ENCODE data around the gene MAP4K2.
"Not testable (repeated sequence)": the region's sequence is repeated elsewhere in the genome, so short reads cannot be mapped to it uniquely, and the experiment has no call there.

MAP4K2 gene

GRCh38 chr11:64803158-64803845 is at the start of gene MAP4K2:
Gene MAP4K2 (minus strand): TSS chr11:64803214. CDS start chr11:64803149, 65 bp downstream.
- Mint-ChIP-seq H3K36me3 (peaks cover 8% of the 10 kb centered on the region), H3K9me3 (no peaks in the 10 kb centered on the region), H3K4me3 (peak within 1 kb of the TSS; percentile 86), H3K4me1 (peaks cover 37% of the 10 kb centered on the region), H3K27ac (peak within 1 kb of the TSS; percentile 88), H3K27me3 (no peaks in the 10 kb centered on the region)

GRCh38 chr11:64851831-64852351 is 48.9 kb upstream of the MAP4K2 start:
- H3K27ac Mint-ChIP-seq: peak overlapping the region; percentile 36
- no peaks in the 10 kb centered on the region for H3K9me3 Mint-ChIP-seq
- H3K36me3 Mint-ChIP-seq: peaks cover 6% of the 10 kb centered on the region
- H3K4me3 Mint-ChIP-seq: peak overlapping the region; percentile 58
- H3K4me1 Mint-ChIP-seq: peaks cover 88% of the 10 kb centered on the region
- no peaks in the 10 kb centered on the region for H3K27me3 Mint-ChIP-seq

DNA sequence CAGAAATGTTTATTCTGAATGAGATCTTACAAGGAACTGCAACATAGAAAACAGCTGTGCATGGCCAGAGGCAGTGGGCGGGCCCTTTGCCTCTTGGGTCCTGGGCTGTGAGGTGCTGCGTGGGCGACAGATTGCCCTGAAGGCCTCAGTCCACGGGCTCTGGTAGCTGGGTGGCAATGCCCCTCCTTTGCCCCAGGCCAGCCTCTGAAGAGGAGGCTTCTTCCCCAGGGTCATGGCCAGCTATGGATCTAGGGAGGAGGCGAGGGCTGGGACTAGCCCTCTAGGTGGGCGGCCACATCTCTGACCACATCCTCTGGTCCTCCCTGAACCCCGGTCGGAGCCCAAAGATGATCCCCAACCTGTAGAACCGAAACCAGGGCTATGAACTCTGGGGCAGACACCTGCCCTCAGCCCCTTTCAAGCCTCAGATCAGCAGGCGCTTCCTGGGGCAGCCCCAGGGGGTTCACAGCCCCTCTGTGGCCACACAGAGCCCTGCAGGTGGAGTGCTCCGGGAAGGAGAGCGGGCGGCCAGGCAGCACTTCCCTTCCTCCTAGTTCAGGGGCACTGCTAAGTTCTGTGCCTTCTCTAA is 48.1 kb upstream of the MAP4K2 start:
- peak overlapping the region; percentile 58 for H3K4me3 Mint-ChIP-seq
- peaks cover 6% of the 10 kb centered on the region for H3K36me3 Mint-ChIP-seq
- H3K27me3 Mint-ChIP-seq: no peaks in the 10 kb centered on the region
- peaks cover 81% of the 10 kb centered on the region for H3K4me1 Mint-ChIP-seq
- peak overlapping the region; percentile 36 for H3K27ac Mint-ChIP-seq
- H3K9me3 Mint-ChIP-seq: no peaks in the 10 kb centered on the region

DNA sequence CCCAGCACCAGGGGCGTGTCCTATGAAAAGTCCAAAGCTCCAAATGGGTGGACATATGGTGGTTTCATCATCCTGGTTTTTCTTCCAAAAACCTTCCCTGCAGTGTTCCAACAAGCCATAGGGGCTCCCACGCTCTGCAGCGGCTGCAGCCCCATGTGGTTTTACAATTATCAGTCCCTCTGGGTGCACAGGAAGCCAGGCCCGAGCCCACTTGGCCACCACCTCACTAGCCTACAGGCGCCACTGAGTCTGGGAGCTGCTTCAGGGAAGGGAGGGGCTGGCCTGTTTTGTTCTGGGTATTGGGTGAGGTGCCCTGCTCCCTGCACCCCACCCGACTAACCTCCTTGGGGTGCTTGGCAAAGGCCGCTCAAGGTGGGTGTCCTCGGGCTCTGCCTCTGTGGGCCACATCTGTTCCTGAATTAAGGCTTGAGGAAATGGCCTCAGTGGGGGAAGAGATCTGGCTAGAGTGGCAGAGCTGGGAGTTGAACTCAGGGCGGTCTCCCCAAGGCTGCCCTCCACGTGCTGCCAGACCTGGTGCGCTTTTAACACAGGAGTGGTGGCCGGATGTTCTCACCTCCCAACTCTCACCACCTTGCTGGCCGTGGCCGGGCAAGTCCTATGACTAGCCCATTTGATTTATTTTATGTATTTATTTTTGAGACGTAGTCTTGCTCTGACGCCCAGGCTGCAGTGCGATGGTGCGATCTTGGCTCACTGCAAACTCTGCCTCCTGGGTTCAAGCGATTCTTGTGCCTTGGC is 46.8 kb upstream of the MAP4K2 start:
- peaks cover 74% of the 10 kb centered on the region for H3K4me1 Mint-ChIP-seq
- H3K9me3 Mint-ChIP-seq: no peaks in the 10 kb centered on the region
- H3K36me3 Mint-ChIP-seq: no peaks in the 10 kb centered on the region
- no peak overlapping the region for H3K27ac Mint-ChIP-seq
- no peaks in the 10 kb centered on the region for H3K27me3 Mint-ChIP-seq
- no peak overlapping the region for H3K4me3 Mint-ChIP-seq

DNA sequence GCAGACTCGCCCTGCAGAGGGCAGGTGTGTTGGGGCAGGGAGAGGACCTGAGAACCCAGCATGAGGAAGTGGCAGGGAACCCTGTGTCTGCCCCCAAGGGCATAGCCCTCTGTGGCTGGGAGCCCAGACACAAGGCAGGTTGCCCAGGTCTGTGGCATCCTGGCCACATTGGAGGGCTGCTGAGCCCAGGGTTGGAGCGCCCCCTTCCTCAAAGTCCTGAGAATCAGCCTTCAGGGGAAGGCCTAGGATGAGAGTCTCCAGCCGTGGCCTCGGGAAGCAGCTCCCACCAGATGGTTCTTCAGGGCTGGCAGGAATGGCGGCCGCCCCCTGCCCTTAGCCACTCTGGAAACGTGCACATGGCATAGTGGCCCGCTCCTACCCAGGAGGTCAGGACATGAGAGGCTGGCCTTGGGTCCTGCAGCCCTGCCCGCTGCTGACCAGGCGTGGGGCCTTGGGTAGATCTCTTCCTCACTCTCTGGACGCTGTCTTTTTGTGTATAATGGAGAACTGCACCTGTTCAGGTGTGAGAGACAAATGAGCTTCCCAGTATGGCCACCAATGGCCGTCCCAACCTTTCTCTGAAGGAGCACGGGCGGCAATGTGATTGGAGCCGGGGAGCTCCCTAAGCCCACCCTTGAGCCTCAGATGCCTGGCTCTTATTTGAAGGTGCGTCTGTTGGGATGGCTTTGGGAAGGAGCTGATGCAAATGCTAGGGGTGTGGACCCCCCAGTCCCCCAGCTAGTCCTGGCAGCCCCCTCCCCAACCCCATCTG is 46.0 kb upstream of the MAP4K2 start:
- no peaks in the 10 kb centered on the region for H3K27me3 Mint-ChIP-seq
- H3K4me1 Mint-ChIP-seq: peaks cover 69% of the 10 kb centered on the region
- no peaks in the 10 kb centered on the region for H3K36me3 Mint-ChIP-seq
- H3K27ac Mint-ChIP-seq: peak overlapping the region; percentile 5
- no peaks in the 10 kb centered on the region for H3K9me3 Mint-ChIP-seq
- H3K4me3 Mint-ChIP-seq: no peak overlapping the region

DNA sequence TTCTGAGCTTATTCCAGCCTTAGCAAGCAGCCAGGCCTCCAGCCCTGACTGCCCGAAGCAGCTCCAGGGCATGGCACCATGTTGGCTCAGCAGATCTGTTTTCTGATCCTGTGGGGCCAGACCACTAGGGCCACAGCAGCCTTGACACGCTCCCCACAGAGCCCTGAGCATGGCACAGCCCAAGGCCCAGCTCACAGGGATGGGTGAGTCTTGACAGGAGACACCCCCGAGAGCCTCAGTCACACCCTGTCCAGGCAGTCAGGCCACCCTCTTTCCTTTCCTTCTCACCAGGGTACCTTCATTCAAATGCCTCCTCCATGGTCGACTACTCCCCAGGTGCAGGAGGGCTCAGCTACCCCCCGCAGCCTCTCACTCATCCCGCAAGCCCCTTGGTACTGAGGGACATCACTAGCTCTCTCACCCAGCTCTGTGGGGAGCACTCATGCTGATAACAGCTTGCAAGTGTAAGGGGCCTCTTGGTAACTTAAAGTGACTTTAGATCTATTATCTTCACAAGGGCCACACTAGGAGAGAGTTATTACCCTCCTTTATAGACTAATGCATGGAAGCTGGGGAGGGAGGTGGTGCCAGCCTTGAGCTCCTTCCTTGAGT is 45.3 kb upstream of the MAP4K2 start:
- H3K4me3 Mint-ChIP-seq: no peak overlapping the region
- H3K4me1 Mint-ChIP-seq: peaks cover 68% of the 10 kb centered on the region
- no peaks in the 10 kb centered on the region for H3K27me3 Mint-ChIP-seq
- H3K9me3 Mint-ChIP-seq: no peaks in the 10 kb centered on the region
- H3K27ac Mint-ChIP-seq: peak overlapping the region; percentile 82
- no peaks in the 10 kb centered on the region for H3K36me3 Mint-ChIP-seq

GRCh38 chr11:64846998-64847666 is 44.1 kb upstream of the MAP4K2 start:
- H3K9me3 Mint-ChIP-seq: no peaks in the 10 kb centered on the region
- no peaks in the 10 kb centered on the region for H3K27me3 Mint-ChIP-seq
- peaks cover 61% of the 10 kb centered on the region for H3K4me1 Mint-ChIP-seq
- no peaks in the 10 kb centered on the region for H3K36me3 Mint-ChIP-seq
- peak overlapping the region; percentile 59 for H3K27ac Mint-ChIP-seq
- H3K4me3 Mint-ChIP-seq: no peak overlapping the region

- H3K36me3 Mint-ChIP-seq, H3K27ac Mint-ChIP-seq, H3K9me3 Mint-ChIP-seq, H3K27me3 Mint-ChIP-seq: not testable (repeated sequence)
- Mint-ChIP-seq H3K4me3 (peak overlapping the region; percentile 33), H3K4me1 (peaks cover 48% of the 10 kb centered on the region)
These were observed 42.7 kb upstream of the MAP4K2 start for GRCh38 chr11:64845776-64846129.

DNA sequence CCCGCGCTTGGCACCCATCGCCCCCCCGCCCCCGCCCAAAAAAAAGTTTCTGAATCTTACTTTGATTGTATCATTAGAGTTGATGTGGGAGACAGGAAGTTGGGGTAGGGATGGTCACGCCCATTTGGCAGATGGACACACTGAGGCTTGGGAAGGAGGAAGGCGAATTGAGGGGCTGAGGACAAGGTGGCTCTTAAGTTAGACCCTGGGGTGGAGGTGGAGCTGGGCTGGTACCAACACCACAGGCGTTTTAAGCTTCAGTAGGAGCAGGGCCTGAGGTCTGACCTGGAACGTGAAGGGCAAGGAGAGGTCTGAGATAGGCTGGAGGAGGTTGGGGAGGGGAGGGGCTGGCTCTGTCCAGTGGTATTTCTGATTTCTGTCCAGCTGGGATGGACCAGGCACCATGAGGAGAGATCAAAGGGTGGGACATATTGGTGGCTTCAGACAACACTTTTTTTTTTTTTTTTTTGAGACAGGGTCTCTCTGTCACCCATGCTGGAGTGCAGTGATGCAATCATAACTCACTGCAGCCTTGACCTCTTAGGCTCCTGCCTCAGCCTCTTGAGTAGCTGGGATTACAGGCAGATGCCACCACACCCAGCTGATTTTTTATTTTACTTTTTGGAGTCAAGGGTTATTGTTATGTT is 42.2 kb upstream of the MAP4K2 start:
- no peaks in the 10 kb centered on the region for H3K9me3 Mint-ChIP-seq
- peak overlapping the region; percentile 85 for H3K27ac Mint-ChIP-seq
- no peaks in the 10 kb centered on the region for H3K36me3 Mint-ChIP-seq
- no peaks in the 10 kb centered on the region for H3K27me3 Mint-ChIP-seq
- peak overlapping the region; percentile 59 for H3K4me3 Mint-ChIP-seq
- peaks cover 46% of the 10 kb centered on the region for H3K4me1 Mint-ChIP-seq

DNA sequence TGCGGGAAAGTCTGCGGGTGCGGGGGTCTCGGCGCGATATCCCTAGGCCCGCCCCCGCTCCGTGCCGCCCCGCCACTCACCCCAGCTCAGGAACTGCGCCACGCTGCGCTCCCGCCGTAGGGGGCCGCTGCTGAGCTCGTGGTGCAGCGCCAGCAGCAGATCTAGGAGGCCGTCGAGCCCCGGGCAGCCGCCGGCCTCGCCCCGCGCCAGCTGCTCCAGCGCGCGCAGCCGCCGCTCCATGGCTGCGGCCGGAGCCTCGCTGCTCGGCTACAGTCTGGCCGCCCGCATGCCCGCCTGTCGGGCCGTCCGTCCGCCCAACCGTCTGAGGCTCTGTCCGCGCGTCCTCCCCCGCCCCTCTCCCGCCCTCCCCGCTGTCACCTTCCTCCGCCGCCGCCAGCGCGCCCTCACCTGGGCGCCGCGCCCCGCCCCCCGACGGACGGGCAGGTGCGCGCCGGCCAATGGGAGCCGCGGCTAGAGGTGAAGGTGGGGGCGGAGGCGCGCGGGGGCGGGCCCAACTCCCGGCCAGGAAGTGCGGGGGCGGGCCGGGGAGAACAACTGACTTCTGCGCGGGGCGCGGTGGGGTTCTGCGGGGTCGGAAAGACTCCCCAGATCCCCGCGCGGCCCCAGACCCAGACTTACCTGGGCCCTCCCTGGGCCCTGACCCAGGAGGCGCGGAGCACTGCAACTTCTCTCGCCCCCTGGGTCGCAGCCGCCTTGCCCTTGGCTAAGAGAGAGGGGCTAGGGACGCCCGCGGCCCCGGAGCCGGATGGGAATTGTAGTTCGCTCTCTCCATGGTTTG is 41.5 kb upstream of the MAP4K2 start, which contains the start of gene CDC42BPG:
Gene CDC42BPG (minus strand): TSS at position 324 of the 799 bp plus-strand sequence. CDS start 84 bp downstream, at position 240.
- Mint-ChIP-seq H3K9me3 (no peaks in the 10 kb centered on the region), H3K36me3 (peaks cover under 1% of the 10 kb centered on the region), H3K27me3 (no peaks in the 10 kb centered on the region), H3K4me3 (peak within 1 kb of the TSS; percentile 77), H3K4me1 (peaks cover 41% of the 10 kb centered on the region), H3K27ac (peak within 1 kb of the TSS; percentile 91)

GRCh38 chr11:64843686-64844329 is 40.8 kb upstream of the MAP4K2 start:
- peaks cover 3% of the 10 kb centered on the region for H3K36me3 Mint-ChIP-seq
- no peaks in the 10 kb centered on the region for H3K9me3 Mint-ChIP-seq
- peaks cover 34% of the 10 kb centered on the region for H3K4me1 Mint-ChIP-seq
- peak overlapping the region; percentile 77 for H3K4me3 Mint-ChIP-seq
- peak overlapping the region; percentile 91 for H3K27ac Mint-ChIP-seq
- no peaks in the 10 kb centered on the region for H3K27me3 Mint-ChIP-seq

GRCh38 chr11:64842851-64843685 is 40.1 kb upstream of the MAP4K2 start:
- no peaks in the 10 kb centered on the region for H3K9me3 Mint-ChIP-seq
- H3K27ac Mint-ChIP-seq: no peak overlapping the region
- H3K4me1 Mint-ChIP-seq: peaks cover 27% of the 10 kb centered on the region
- no peaks in the 10 kb centered on the region for H3K27me3 Mint-ChIP-seq
- peaks cover 3% of the 10 kb centered on the region for H3K36me3 Mint-ChIP-seq
- H3K4me3 Mint-ChIP-seq: peak overlapping the region; percentile 77
